ENCODE results near the gene STX10.

- TF ChIP-seq EZH2 (IDR thresholded peaks at IDR 0.05; ENCODE audit: low read length, unreplicated experiment): no peak
- TF ChIP-seq CTCF (conservative IDR thresholded peaks at IDR 0.05; ENCODE audit: low read depth, low read length): no peak
Measured at GRCh38 chr19:13102666-13103580, 47.3 kb downstream of the STX10 start, which contains the start of gene LYL1.
